ENCODE results near the gene COMP.
A peak's percentile ranks its signal among the peaks of the same experiment; 100 is the strongest.
"Not testable (repeated sequence)": the region's sequence is repeated elsewhere in the genome, so short reads cannot be mapped to it uniquely, and the experiment has no call there.

The COMP gene

DNA sequence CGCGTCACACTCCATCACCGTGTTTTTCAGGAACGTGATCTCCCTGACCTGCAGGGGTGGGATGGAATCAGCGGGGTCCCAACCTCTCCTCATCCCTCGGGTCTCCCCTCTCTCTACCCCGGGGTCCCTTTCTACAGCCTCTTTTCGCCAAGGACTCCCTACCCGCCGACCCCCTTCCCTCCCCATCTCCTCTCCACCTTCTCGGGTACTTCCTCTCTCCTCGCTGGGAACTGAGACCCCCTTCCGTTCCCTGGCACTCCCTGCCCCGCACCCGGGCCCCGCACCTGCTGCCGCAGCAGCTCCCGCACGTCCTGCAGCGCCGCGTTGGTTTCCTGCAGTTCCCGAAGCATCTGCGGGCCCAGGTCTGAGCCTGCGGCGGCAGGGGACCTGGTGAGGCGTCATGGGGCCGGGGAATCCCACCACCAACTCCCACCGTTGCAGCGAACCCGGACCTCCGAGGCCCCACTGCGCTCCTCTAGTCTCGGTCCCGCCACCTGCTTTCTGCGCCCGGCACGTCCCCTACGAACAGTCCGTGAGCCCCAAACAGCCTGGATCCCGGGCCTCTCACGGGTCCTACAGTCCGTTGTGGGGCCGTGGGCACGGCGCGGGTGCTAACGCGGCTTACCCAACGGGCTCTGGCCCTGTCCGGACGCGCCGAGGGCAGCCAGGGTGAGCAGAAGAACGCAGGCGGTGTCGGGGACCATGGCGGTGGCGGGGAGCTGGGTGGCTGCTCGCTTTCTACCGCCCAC lies at the start of gene COMP:
Gene COMP, minus strand, starts transcription at position 740 of the 749 bp plus-strand sequence. Its CDS starts 36 bp downstream, at position 704.
- DNase-seq = no peak

DNA sequence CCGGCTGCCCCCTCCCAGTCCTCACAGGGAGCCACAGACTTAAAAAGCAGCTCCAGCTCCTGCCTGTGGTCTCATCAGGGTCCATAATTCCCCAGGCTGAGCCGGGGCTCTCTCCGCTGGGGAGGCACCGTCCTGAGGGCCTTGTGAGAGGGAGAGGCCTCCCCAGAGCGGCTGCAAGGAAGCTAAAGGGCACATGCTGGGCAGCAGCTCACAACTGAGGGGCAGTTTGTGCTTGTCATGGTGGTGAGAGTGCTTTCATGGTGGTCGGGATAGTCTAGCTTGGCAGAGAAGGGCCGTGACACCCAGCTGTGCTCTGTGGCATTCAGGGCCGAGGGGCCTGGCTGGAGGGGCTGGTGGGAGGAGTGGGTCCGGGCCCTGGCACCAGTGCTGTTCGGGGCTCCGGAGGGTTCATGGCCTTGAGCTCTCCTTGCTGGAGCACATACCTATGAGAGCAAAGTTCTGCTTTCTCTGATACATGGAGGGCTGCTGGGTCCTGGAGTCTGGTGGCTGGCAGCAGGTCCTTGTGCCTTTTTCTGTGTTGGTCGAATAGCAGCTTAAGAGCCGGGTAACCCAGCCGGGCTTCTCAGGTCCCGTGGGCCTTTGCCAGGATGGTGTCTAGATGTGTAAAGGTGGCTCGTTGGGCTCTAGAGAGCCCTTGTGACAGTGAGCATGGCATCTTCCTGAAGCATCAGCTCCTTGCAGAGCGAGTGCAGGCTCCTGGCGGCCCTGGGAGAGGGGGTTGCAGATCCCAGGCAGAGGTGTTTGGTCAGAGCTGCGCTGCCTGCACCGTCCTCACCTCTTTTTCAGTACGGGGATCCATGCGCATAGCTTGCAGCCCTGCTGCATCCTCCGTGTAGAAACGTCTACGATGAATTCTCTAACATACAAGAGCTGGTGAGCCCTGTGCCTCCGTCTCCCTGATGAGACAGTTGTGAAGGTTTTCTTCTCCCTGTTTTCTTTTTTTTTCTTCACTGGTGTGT lies 49.5 kb upstream of the COMP start:
- DNase-seq = no peak

DNA sequence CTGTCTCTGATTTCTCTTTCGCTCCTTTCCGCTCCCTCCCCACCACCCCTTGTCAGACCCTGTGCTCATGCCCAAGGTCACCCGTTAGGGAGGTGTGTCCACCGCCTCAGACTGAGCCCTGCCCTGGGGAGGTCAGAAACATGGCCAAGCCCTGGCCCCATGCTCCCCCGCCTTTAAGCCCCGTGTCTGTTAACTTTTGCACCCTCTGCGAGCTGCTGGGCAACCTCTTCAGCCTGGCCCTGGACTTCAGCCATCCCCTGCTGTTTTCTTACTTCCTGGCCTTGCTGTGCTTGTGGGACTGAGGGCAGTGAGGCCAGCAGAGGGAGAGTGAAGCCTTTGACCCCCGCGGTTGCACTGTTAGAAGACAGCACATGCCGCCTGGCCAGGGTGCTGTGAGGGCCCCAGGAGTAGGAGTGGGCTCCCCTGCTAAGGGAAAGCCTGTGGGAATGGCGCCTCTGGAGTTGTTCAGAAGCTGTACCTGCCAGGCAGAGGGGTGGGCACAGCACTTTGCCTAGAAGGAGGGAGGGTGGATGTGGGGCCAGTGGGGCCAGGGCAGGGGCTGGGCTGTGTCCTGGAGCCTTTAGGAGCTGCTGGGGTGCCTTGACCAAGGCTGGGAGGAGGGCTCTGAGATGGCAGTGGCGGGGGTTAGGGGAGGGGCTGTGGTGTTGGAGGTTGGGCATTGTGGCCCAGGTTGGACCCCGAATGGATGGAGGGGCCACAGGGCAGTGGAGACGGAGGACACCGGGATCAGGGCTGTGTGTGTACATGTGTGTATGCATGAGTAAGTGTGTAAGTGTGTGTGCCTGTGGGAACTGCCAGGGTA lies 48.6 kb upstream of the COMP start:
- DNase-seq = no peak

DNA sequence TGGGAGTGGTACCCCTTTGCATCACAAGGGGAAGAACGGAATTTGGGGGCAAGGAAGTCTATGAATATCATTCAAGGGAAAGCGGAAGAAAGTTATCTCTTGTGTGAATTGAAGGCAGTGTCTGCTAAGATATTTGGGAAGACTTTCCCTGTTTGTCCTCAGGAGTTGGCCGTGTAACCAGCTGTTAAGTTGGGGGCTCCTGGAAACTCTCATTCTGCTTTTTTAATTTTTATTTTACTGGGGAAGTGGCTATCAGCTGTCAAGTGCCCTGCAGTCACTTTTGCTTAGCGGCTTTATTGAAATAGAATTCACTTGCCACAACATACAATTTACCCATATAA lies 43.5 kb upstream of the COMP start:
- DNase-seq = no peak

DNA sequence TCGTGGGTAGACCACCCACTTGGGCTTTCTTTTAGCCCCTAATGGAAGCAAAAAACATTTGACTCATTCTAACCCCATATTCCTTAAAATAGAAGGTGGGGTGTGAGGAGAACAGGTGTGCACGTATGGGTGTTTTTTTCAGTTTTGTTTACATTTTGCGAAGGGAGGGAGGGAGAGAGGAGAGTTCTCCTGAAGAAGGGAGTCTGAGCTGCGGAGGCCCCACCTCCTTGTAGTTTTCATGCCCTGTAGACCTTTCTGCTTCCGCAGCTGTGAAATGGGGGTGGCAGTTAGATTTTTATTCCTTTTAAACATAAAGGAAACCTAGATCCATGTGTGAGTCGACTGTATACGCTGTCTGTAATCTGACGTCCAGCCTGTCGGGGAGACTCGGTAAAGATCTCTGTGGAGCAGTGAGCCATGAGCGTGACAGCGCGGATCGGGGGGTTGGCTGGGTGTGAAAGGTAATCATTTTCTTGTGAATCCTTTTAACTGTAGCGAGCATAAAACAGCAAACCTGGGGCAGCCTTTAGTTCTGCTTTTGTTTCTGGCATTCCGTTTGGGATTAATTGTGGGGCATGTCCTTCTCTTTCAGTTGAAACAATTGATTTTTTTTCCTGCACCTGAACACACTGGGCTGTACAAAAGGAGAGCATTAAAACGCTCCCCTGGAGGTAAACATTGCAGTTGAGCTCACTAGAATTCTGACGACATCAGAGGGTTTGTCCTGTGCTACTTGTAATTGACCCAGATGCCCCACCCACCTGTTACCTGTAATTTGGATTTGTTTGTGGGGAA lies 42.9 kb upstream of the COMP start:
- DNase-seq = peak; percentile 50

DNA sequence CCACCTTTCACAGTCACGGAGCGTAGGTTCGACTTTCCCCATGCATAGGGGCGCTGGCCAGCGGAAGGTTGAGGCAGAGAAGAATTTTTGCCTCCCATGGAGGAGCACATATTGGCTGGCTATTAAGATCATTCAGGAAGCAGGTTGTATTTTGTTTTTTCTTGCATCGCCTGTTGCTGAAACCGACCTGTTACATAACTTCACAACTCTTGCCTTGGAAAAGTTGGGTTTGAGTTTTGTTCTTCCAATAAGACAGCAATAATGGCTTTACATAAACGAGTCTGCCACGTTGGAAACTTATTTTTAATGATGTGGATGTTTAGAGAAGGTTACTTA lies 42.0 kb upstream of the COMP start:
- no peak for DNase-seq

DNA sequence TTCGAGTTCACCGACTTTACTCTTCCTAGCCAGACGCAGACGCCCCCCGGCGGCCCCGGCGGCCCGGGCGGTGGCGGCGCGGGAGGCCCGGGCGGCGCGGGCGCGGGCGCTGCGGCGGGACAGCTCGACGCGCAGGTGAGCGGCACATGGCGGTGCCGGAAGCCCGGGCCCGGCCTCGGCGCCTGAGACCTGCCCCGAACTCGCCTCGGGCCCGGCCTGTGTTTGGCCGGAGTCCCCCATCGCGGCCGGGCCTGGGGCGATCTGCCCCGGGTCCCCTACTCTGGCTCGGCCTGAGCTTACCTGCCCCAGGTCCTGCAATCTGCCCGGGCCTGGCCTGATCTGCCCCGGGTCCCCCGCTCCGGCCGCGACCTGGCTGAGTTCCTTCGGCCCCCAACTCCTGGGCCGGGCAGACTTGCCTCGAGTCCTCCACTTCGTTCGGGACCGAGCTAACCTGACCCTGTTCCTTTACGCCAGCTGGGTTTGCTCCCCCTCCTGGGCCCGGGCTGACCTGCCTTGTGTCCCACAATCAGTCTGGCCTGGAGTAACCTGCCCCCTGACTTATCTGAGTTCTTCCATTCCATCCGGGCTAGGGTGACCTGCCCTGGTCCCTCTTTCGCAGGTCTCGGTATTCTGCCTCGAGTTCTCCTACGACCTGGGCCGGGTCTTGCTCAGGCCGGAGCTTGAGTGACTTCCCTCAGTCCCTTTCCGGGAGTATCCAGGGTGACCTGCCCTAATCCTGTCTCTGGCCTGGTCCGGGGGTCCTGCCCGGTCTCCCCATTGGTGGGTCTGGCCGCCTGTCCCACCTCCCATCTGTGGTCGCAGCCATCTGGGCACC lies 41.4 kb upstream of the COMP start:
- DNase-seq = no peak

DNA sequence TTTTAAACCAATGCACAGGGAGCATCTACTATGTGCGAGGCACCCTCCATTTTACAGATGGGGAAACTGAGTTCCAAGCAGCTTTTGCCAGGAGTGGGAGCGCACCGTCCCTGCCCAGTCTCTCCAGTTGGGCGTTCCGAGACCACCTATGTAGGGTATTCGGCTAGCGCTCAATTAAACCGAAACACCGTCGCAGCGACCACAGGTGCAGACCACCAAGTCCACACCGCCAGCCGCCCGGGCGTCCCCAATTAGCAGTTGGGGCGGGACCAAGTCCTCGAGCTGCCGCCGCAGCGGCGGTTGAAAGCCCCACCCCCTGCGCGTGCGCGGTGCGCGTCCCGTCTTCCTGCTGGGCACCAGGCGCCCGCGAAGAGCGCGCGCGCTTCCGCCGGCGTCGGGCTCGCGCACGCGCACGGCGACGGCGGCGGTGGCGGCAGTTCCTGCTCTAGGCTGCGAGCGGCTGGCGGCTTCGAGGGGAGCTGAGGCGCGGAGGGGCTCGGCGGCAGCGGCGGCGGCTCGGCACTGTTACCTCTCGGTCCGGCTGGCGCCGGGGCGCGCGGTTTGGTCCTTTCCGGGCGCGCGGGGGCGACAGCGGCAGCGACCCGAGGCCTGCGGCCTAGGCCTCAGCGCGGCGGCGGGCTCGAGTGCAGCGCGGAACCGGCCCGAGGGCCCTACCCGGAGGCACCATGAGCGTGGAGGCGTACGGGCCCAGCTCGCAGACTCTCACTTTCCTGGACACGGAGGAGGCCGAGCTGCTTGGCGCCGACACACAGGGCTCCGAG lies 40.6 kb upstream of the COMP start, which contains the start of gene UPF1:
Gene UPF1, plus strand, starts transcription at position 436 of the 782 bp plus-strand sequence. Its CDS starts 251 bp downstream, at position 687.
- peak; percentile 71 for DNase-seq

DNA sequence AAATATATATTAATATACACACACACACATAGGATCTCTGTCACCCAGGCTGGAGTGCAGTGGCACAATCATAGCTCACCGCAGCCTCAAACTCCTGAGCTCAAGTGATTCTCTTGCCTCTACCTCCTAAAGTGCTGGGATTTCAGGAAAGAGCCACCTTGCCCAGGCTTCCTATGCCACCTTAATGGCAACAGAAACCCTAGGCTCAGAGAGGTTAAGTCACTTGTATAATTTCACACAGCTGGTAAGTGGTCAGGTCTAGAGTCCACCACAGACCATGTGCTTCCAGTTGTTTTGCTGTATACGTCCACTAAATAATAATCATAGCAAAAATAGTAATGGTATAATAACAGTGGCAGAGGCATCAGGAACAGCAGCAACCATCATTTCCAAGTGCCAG lies 39.4 kb upstream of the COMP start:
- no peak for DNase-seq

DNA sequence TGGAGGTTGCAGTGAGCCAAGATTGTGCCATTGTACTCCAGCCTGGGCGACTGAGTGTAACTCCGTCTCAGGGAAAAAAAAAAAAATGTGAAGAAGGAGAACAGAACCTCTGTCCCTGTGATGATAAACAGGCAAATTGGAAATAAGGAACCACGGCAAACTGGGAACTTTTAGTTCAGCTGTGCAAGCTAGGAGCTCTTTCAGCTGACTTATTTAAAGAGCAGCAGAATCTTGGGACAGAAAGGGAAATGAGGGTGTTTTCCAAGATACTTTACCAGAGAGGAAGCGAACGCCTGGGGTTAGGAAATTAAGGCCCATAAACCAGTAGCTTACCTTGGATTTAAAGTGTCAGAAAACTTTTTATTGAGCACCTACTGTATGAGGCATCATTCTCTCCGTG lies 37.7 kb upstream of the COMP start:
- no peak for DNase-seq

DNA sequence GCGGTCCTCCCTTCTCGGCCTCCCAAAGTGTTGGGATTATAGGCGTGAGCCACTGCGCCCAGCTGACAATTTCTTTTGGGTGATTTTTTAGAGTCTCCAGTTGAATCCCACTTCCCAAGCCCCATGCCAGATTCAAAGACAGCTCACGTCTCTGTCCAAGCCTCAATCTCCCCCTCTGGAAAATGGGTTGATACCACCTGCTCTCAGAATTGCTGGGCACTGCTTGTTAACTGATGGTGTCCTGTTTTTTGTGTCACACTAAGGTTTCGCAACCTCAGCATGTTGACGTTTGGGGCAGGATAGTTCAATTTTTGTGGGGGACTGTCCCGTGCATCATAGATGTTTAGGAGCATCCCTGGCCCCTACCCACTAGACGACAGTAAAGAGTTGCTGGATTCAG lies 26.5 kb upstream of the COMP start:
- DNase-seq = no peak

DNA sequence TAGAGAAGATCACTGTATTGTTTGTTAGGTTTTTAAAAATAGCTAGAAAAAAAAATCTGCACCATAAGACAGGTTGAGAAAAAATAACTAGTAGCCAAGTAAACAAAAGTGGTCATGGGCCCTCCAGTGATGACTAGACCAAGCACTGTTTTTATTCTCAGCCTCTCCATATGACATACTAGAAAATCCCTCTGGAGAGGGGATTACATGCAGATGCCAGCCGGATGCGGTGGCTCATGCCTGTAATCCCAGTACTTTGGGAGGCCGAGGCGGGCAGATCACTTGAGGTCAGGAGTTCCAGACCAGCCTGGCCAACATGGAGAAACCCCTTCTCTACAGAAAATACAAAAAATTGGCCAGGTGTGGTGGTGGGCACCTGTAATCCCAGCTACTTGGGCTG lies 25.5 kb upstream of the COMP start:
- DNase-seq = not testable (repeated sequence)

DNA sequence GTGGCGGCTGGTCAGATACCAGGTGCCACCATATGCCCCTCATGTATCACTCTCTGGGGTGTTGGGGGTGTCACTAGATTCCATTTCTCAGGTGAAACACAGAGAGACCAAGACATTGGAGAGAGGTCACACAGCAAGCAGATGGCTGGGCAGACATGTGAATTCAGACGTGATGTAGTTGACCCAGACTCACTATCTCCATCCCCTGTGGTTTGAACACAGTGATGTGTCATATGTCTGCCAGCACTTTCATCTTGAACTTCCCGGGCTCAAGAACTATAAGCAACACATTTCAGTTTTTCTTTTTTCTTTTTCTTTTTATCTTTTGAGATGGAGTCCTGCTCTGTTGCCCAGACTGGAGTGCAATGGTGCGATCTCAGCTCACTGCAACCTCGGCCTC lies 24.6 kb upstream of the COMP start:
- DNase-seq = no peak

DNA sequence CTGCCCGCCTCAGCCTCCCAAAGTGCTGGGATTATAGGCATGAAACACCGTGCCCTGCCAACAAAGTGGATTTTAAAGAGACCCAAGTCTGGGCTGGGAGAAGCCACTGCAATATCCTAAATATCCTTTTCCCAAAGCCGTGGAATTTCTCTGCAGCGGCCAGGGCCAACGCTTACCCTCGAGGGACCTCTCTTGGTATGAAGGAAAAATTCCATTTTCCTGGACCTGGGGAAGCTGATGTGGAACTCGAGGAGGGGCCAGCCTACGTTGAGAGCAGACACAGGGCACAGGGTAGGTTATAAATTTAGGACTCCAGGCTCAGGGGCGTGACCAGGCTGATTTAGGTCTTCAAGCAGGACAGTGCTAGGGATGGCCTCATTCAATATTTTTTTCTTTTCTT lies 23.0 kb upstream of the COMP start:
- no peak for DNase-seq

DNA sequence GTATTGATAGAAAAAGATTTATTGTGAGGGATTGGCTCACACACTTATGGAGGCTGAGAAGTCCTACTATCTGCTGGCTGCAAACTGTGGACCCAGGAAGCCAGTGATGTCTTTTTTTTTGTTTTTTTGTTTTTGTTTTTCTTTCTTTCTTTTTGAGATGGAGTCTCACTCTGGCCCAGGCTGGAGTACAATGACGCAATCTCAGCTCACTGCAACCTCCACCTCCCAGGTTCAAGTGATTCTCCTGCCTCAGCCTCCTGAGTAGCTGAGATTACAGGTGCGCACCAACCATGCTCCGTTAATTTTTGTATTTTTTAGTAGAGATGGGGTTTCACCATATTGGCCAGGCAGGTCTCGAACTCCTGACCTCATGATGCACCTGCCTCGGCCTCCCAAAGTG lies 20.5 kb upstream of the COMP start:
- not testable (repeated sequence) for DNase-seq

DNA sequence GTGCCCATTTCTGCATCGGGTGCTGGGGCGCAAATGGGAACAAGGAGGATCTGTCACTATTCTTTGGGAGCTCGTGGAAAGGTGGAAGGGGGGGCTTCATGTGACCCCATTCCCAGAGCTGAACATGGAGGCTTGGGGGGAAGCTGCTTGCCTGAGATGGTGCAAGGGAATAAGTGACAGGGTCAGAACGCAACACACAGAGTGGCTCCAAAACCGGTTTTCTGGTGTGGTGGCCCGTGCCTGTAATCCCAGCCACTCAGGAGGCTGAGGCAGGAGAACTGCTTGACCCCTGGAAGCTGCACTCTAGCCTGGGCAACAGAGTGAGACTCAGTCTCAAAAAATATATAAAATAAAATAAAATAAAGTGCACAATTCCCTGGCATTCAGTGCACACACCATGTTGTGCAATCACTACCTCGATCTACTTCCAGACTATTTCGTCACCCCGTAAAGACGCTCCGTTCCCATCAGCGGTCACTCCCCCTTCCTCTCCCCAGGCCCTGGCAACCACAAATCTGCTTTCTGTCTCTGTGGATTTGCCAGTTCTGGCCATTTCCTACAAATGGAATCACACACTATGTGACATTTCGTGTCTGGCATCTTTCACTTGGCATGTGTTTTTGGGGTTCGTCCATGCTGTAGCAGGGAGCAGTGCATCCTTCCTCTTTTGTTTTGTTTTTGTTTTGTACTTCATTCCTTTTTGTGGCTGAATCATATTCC lies 18.2 kb upstream of the COMP start:
- no peak for DNase-seq

DNA sequence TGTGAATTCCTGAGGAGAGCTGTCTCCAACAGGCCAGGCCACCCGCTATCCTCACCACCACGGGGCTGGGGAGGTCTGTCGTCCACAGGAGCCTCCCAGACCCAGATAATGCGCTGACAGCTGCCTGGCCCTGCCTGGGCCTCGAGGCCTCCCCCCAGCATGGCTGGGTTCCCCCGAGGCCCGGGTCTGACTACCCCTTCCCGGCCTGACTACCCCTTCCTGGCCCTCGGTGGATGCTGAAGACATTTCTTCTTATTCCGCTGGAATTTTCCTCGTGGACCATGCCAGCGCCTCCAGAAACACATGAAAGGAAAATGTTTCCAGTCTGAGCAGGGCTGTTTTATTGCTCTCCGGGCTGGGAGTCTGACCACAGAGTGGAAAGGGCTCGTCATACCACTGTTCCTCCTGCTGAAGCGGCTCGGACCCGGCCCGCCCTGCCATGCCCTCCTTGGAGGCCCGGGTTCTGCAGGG lies 16.8 kb upstream of the COMP start:
- DNase-seq = no peak

DNA sequence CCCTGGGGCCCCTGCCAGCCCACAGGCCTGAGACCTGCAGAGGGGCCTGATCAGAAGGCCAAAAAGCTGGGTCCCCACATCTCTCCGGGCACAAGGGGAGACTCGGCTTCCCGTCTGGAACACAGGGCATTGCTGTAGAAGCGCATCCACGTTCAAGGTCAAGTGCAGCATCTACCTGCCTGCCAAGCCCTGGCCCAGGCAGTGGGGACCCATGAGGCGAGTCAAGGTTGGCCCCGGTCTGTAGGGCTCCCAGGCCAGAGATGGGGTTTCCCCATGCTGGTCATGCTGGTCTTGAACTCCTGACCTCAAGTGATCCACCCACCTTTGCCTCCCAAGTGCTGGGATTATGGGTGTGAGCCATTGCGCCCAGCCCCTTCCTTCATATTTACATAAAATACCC lies 13.5 kb upstream of the COMP start:
- no peak for DNase-seq

DNA sequence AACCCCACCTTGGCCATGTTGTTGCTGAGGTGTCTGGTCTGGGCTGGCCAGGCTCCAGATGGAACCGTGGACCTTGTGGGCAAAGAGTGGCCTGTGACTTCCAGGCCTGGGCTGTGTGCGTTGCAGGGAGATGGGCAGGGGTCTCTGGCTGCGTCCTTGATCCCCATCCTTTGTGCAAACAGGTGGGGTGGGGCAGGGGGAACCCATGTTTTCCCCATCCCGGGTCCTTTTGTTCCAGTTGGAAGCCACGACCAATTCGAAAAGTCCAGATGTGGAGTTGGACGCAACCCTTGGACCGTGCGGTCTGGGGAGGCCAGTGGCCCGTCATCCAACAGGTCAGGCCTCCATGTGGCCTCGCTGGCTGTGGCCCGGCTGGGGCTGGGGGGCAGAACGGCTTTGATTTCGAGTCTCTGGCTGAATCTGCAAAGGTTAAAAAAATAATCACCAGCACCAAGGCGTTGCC lies 13.1 kb upstream of the COMP start:
- no peak for DNase-seq

All from kidney glomerular epithelial cell (primary cell).